GM19193 (cell line): Measurements from ENCODE around the gene CYSLTR2.

ENCODE experiments used
- POLR2A ChIP-seq: IDR thresholded peaks from 4 replicates; pipeline ENCODE4 v1.6.1; 2011; ENCODE audit not compliant: insufficient read depth, insufficient read length; ENCODE audit errors: extremely low read depth

The CYSLTR2 gene

GRCh38 chr13:48720621-48721020, 66.9 kb downstream of the CYSLTR2 start:
- TF ChIP-seq POLR2A, result no peak

- no peak for TF ChIP-seq POLR2A
These were observed 69.4 kb downstream of the CYSLTR2 start for GRCh38 chr13:48723168-48723567.

- no peak for TF ChIP-seq POLR2A
These were observed 71.5 kb downstream of the CYSLTR2 start for GRCh38 chr13:48725271-48725670.

GRCh38 chr13:48726711-48727110, 73.0 kb downstream of the CYSLTR2 start:
- no peak for TF ChIP-seq POLR2A

- TF ChIP-seq POLR2A, result no peak
These were observed 73.7 kb downstream of the CYSLTR2 start for GRCh38 chr13:48727241-48728011.

- no peak for TF ChIP-seq POLR2A
These were observed 74.5 kb downstream of the CYSLTR2 start for GRCh38 chr13:48728226-48728625.

- no peak for TF ChIP-seq POLR2A
These were observed 75.1 kb downstream of the CYSLTR2 start for GRCh38 chr13:48728876-48729275.

- no peak for TF ChIP-seq POLR2A
These were observed 76.1 kb downstream of the CYSLTR2 start for GRCh38 chr13:48729856-48730255.

- TF ChIP-seq POLR2A, result no peak
These were observed 77.4 kb downstream of the CYSLTR2 start for GRCh38 chr13:48731001-48731658.

- no peak for TF ChIP-seq POLR2A
These were observed 78.3 kb downstream of the CYSLTR2 start for GRCh38 chr13:48731957-48732569.

- TF ChIP-seq POLR2A, result no peak
These were observed 80.1 kb downstream of the CYSLTR2 start for GRCh38 chr13:48733739-48734335.

GRCh38 chr13:48735571-48735970, 81.8 kb downstream of the CYSLTR2 start:
- TF ChIP-seq POLR2A, result no peak

GRCh38 chr13:48737689-48738088, 84.0 kb downstream of the CYSLTR2 start:
- no peak for TF ChIP-seq POLR2A

GRCh38 chr13:48738311-48738710, 84.6 kb downstream of the CYSLTR2 start:
- no peak for TF ChIP-seq POLR2A

- TF ChIP-seq POLR2A, result no peak
These were observed 85.7 kb downstream of the CYSLTR2 start for GRCh38 chr13:48739386-48739964.
